ENCODE data around the gene RASSF8. TPM values are rescaled to one million over a fixed set of nuclear protein-coding genes. Genes with fewer than 3 reads are reported as not detected.

Gene RASSF8
- total RNA-seq, 1 donor from 2014 or later = 39.5 TPM

DNA sequence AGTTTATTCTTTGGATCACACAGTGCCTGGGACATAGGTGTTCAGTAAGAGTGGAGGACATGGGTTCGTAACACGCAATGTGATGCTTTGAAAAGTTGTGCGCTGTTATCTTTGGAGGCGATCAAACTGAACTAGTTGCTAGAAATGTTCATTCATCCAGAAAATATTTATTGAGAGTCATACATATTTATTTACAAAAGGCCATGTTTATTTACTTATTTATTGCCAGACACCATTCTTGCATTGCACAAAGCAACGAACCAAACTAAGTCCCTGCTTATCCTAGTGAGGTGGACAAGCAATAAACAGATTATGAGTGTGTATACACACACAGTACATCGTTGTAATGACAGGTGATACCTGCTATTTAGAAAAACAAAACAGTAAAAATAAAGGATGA is 153.8 kb downstream of the RASSF8 start:
- no peak overlapping the region for H3K9ac ChIP-seq (ENCODE audit: low read length)
- H4K20me1 ChIP-seq (ENCODE audit: insufficient read depth, low read length) = no peaks in the 10 kb centered on the region
- H2AFZ ChIP-seq (ENCODE audit: low read depth, low read length) = no peak overlapping the region
- H3K79me2 ChIP-seq (ENCODE audit: insufficient read depth, low read length) = no peaks in the 10 kb centered on the region
- TF ChIP-seq, protein P1, sequence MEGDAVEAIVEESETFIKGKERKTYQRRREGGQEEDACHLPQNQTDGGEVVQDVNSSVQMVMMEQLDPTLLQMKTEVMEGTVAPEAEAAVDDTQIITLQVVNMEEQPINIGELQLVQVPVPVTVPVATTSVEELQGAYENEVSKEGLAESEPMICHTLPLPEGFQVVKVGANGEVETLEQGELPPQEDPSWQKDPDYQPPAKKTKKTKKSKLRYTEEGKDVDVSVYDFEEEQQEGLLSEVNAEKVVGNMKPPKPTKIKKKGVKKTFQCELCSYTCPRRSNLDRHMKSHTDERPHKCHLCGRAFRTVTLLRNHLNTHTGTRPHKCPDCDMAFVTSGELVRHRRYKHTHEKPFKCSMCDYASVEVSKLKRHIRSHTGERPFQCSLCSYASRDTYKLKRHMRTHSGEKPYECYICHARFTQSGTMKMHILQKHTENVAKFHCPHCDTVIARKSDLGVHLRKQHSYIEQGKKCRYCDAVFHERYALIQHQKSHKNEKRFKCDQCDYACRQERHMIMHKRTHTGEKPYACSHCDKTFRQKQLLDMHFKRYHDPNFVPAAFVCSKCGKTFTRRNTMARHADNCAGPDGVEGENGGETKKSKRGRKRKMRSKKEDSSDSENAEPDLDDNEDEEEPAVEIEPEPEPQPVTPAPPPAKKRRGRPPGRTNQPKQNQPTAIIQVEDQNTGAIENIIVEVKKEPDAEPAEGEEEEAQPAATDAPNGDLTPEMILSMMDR (IDR thresholded peaks at IDR 0.05; ENCODE audit: insufficient read depth, low read depth, low read length) = no peak
- no peak for TF ChIP-seq EZH2 (IDR thresholded peaks at IDR 0.05; ENCODE audit: insufficient read depth, low read length)
- Mint-ChIP-seq H3K4me1 (ENCODE audit: low read depth, unreplicated experiment) (peaks cover 16% of the 10 kb centered on the region), H3K27me3 (ENCODE audit: low read depth, unreplicated experiment) (peaks cover 11% of the 10 kb centered on the region), H3K27ac (ENCODE audit: unreplicated experiment) (no peak overlapping the region), H3K36me3 (ENCODE audit: low read depth, unreplicated experiment) (no peaks in the 10 kb centered on the region), H3K9me3 (ENCODE audit: unreplicated experiment) (no peaks in the 10 kb centered on the region), H3K4me3 (ENCODE audit: unreplicated experiment) (no peak overlapping the region)
- no peaks in the 10 kb centered on the region for H3K9me3 ChIP-seq (ENCODE audit: insufficient read depth, low read depth, low read length)
- no peak for DNase-seq (ENCODE audit: low read depth)
- peaks cover 14% of the 10 kb centered on the region for H3K4me1 ChIP-seq (ENCODE audit: insufficient read depth, low read length)
- no peak overlapping the region for H3K4me2 ChIP-seq (ENCODE audit: low read length)
- FAIRE-seq = no peak
- no peak overlapping the region for H3K27ac ChIP-seq (ENCODE audit: low read depth, low read length)
- H3K36me3 ChIP-seq (ENCODE audit: insufficient read depth, low read length) = no peaks in the 10 kb centered on the region
- no peak overlapping the region for H3K4me3 ChIP-seq (ENCODE audit: insufficient read depth, low read depth, low read length)
- H3K27me3 ChIP-seq (ENCODE audit: insufficient read depth, low read length) = no peaks in the 10 kb centered on the region

DNA sequence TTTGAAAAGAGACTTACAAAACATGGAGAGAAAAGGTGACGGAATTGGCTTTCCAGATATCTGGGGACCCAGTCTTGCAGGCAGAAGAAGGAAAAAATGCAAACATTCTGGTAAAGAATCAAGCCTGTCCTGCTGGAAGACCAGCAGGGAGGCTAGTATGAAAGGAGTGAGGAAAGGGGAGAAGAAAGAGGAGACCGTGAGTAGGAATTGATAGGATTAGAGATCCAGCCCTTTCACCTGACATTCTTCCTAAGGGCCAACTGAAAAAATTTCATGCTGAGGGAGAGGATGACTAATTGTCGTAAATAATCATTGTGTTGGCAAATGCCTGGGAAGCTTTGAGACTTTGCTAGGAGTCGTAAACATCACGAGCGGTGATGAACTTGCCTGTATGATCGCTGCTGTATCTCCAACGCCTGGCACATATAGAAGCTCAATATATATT is 154.2 kb downstream of the RASSF8 start:
- Mint-ChIP-seq H3K9me3 (ENCODE audit: unreplicated experiment) (no peaks in the 10 kb centered on the region), H3K27me3 (ENCODE audit: low read depth, unreplicated experiment) (peaks cover 11% of the 10 kb centered on the region), H3K4me1 (ENCODE audit: low read depth, unreplicated experiment) (peaks cover 16% of the 10 kb centered on the region), H3K4me3 (ENCODE audit: unreplicated experiment) (peak overlapping the region; percentile 52), H3K36me3 (ENCODE audit: low read depth, unreplicated experiment) (no peaks in the 10 kb centered on the region), H3K27ac (ENCODE audit: unreplicated experiment) (peak overlapping the region; percentile 70)
- Histone ChIP-seq H3K4me2 (ENCODE audit: low read length) (peak overlapping the region; percentile 83), H3K27ac (ENCODE audit: low read depth, low read length) (no peak overlapping the region), H3K9ac (ENCODE audit: low read length) (no peak overlapping the region), H3K27me3 (ENCODE audit: insufficient read depth, low read length) (no peaks in the 10 kb centered on the region), H3K4me1 (ENCODE audit: insufficient read depth, low read length) (peaks cover 14% of the 10 kb centered on the region), H4K20me1 (ENCODE audit: insufficient read depth, low read length) (no peaks in the 10 kb centered on the region), H2AFZ (ENCODE audit: low read depth, low read length) (no peak overlapping the region), H3K4me3 (ENCODE audit: insufficient read depth, low read depth, low read length) (no peak overlapping the region), H3K79me2 (ENCODE audit: insufficient read depth, low read length) (no peaks in the 10 kb centered on the region), H3K9me3 (ENCODE audit: insufficient read depth, low read depth, low read length) (no peaks in the 10 kb centered on the region), H3K36me3 (ENCODE audit: insufficient read depth, low read length) (no peaks in the 10 kb centered on the region)
- DNase-seq (ENCODE audit: low read depth) = no peak
- FAIRE-seq = no peak
- TF ChIP-seq, protein P1 (IDR thresholded peaks at IDR 0.05; ENCODE audit: insufficient read depth, low read depth, low read length) = no peak
- no peak for TF ChIP-seq EZH2 (IDR thresholded peaks at IDR 0.05; ENCODE audit: insufficient read depth, low read length)

DNA sequence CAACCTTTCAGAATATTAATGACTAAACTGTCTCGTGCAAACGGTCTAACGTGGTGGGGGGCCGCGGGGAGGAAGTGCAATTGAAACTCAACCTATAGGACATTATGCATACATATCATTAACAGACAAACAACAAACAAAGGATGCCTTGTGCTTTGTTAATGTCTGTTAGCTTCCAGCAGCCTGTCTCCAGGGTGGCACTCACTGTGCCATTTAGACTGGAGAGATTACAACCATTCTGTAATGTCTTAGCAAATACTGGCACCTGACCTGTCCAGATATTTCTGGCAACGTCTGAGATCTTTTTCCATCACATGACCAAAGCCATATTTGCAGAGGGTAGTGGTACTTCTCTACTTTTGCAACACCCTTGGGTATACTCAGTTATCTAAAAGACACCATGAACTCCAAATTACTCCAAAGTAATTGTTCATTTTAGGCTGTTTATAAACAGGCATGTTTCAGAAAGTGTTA is 154.7 kb downstream of the RASSF8 start:
- peak overlapping the region; percentile 86 for H3K9ac ChIP-seq (ENCODE audit: low read length)
- no peak for FAIRE-seq
- H3K27ac Mint-ChIP-seq (ENCODE audit: unreplicated experiment) = peak overlapping the region; percentile 70

More for the DNA sequence above, 154.7 kb downstream of the RASSF8 start:
- peak overlapping the region; percentile 52 for H3K4me3 Mint-ChIP-seq (ENCODE audit: unreplicated experiment)
- Histone ChIP-seq H2AFZ (ENCODE audit: low read depth, low read length) (no peak overlapping the region), H3K27me3 (ENCODE audit: insufficient read depth, low read length) (no peaks in the 10 kb centered on the region), H3K9me3 (ENCODE audit: insufficient read depth, low read depth, low read length) (no peaks in the 10 kb centered on the region), H3K4me2 (ENCODE audit: low read length) (peak overlapping the region; percentile 83), H3K36me3 (ENCODE audit: insufficient read depth, low read length) (no peaks in the 10 kb centered on the region), H3K79me2 (ENCODE audit: insufficient read depth, low read length) (no peaks in the 10 kb centered on the region), H3K4me1 (ENCODE audit: insufficient read depth, low read length) (peaks cover 14% of the 10 kb centered on the region), H3K27ac (ENCODE audit: low read depth, low read length) (peak overlapping the region; percentile 79), H3K4me3 (ENCODE audit: insufficient read depth, low read depth, low read length) (peak overlapping the region; percentile 60), H4K20me1 (ENCODE audit: insufficient read depth, low read length) (no peaks in the 10 kb centered on the region)
- H3K27me3 Mint-ChIP-seq (ENCODE audit: low read depth, unreplicated experiment) = peaks cover 11% of the 10 kb centered on the region
- no peak for DNase-seq (ENCODE audit: low read depth)
- peaks cover 16% of the 10 kb centered on the region for H3K4me1 Mint-ChIP-seq (ENCODE audit: low read depth, unreplicated experiment)
- no peaks in the 10 kb centered on the region for H3K9me3 Mint-ChIP-seq (ENCODE audit: unreplicated experiment)
- H3K36me3 Mint-ChIP-seq (ENCODE audit: low read depth, unreplicated experiment) = no peaks in the 10 kb centered on the region
- TF ChIP-seq, protein P1 (IDR thresholded peaks at IDR 0.05; ENCODE audit: insufficient read depth, low read depth, low read length) = no peak
- no peak for TF ChIP-seq EZH2 (IDR thresholded peaks at IDR 0.05; ENCODE audit: insufficient read depth, low read length)
